MCF 10A (cell line): Measurements from ENCODE around the gene IFNA4. TPM values are rescaled to one million over a fixed set of nuclear protein-coding genes. Genes with fewer than 3 reads are reported as not detected.
"Not testable (repeated sequence)": the region's sequence is repeated elsewhere in the genome, so short reads cannot be mapped to it uniquely, and the experiment has no call there.

Experiments
- BruUV-seq: library from RNA; stranded (reverse); fragments of 400-500 nt; replicated peaks from 2 replicates; lab custom pipeline; 2021; lab: Mats Ljungman, UMichigan
- CTCF ChIA-PET: fragments of 300-600 bp; sonication (Branson Sonifier 250); formaldehyde crosslinking; extraction: SDS; loops from one replicate; lab custom pipeline; 2021; ENCODE audit warnings: antibody characterized with exemption, inconsistent platforms; lab: Yijun Ruan, JAX
- POLR2A ChIA-PET: fragments of 300-600, 350-650 bp; sonication (Branson Sonifier 250); formaldehyde crosslinking; extraction: SDS; loops from one replicate; lab custom pipeline; 2020; ENCODE audit warnings: antibody characterized with exemption, inconsistent platforms; lab: Yijun Ruan, JAX
- DNase-seq: peaks from one replicate; pipeline ENCODE4 v3.0.0-alpha.2; 2018; ENCODE audit not compliant: unreplicated experiment
- H3K27ac Mint-ChIP-seq: one replicate; pipeline ENCODE4 v1.8.0; 2022; ENCODE audit warnings: mild to moderate bottlenecking, low read depth, mixed read lengths; ENCODE audit not compliant: unreplicated experiment
- H3K27me3 Mint-ChIP-seq: one replicate; pipeline ENCODE4 v1.8.0; 2022; ENCODE audit warnings: mixed read lengths; ENCODE audit not compliant: insufficient read depth, unreplicated experiment
- H3K36me3 Mint-ChIP-seq: one replicate; pipeline ENCODE4 v1.8.0; 2022; ENCODE audit warnings: mild to moderate bottlenecking, moderate library complexity, mixed read lengths; ENCODE audit not compliant: insufficient read depth, unreplicated experiment
- H3K4me1 Mint-ChIP-seq: one replicate; pipeline ENCODE4 v1.8.0; 2022; ENCODE audit warnings: mixed read lengths; ENCODE audit not compliant: insufficient read depth, unreplicated experiment
- H3K4me3 Mint-ChIP-seq: one replicate; pipeline ENCODE4 v1.8.0; 2022; ENCODE audit warnings: mild to moderate bottlenecking, moderate library complexity, mixed read lengths; ENCODE audit not compliant: unreplicated experiment
- H3K9me3 Mint-ChIP-seq: one replicate; pipeline ENCODE4 v1.8.0; 2022; ENCODE audit warnings: mixed read lengths; ENCODE audit not compliant: unreplicated experiment
- intact Hi-C: fragments of 100-400 bp; cut with micrococcal nuclease; formaldehyde crosslinking; loops from 2 replicates; pipeline ENCODE4 v1.14.1; 2022
- total RNA-seq: library from RNA; stranded (reverse); gene quantifications from 2 replicates; pipeline ENCODE4 v1.2.3, GENCODE V29; 2022
- TF ChIP-seq, protein P1 (sequence below): fragments of 200-600 bp; IDR thresholded peaks from one replicate; pipeline ENCODE4 v1.8.0; 2022; ENCODE audit warnings: antibody characterized with exemption, mild to moderate bottlenecking; ENCODE audit not compliant: unreplicated experiment

The IFNA4 gene
- total RNA-seq, 1 experiment from 2014 or later: not detected

DNA sequence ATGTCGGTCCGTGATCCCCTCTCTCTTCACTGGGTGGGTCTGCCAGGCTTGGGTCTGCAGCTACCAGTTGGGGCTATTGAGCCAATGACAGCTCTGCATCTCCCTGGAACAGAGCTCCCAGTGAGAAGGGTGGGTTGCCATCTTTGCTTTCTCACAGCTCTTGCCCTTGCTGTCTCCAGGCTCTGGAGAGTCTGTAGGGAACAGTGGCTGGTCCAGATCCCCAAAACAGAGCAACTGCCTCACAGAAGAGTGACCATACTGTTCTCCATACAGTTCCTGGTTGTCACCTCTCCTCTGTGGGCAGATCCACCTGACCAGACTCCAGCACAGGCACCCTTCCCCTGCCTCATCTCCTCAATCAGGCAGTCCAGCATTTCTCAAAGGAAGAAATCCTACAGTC is 45.9 kb upstream of the IFNA4 start:
- CTCF ChIA-PET: no interaction called here
- Mint-ChIP-seq H3K27me3 (peaks cover 26% of the 10 kb centered on the region), H3K4me1 (peaks cover 5% of the 10 kb centered on the region), H3K27ac (no peak overlapping the region), H3K36me3 (no peaks in the 10 kb centered on the region), H3K9me3 (no peaks in the 10 kb centered on the region), H3K4me3 (no peak overlapping the region)
- no TSS peak for BruUV-seq
- POLR2A ChIA-PET: no interaction called here
- no peak for DNase-seq
- TF ChIP-seq, protein P1, sequence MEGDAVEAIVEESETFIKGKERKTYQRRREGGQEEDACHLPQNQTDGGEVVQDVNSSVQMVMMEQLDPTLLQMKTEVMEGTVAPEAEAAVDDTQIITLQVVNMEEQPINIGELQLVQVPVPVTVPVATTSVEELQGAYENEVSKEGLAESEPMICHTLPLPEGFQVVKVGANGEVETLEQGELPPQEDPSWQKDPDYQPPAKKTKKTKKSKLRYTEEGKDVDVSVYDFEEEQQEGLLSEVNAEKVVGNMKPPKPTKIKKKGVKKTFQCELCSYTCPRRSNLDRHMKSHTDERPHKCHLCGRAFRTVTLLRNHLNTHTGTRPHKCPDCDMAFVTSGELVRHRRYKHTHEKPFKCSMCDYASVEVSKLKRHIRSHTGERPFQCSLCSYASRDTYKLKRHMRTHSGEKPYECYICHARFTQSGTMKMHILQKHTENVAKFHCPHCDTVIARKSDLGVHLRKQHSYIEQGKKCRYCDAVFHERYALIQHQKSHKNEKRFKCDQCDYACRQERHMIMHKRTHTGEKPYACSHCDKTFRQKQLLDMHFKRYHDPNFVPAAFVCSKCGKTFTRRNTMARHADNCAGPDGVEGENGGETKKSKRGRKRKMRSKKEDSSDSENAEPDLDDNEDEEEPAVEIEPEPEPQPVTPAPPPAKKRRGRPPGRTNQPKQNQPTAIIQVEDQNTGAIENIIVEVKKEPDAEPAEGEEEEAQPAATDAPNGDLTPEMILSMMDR: no peak
- intact Hi-C loops: no loop called here

DNA sequence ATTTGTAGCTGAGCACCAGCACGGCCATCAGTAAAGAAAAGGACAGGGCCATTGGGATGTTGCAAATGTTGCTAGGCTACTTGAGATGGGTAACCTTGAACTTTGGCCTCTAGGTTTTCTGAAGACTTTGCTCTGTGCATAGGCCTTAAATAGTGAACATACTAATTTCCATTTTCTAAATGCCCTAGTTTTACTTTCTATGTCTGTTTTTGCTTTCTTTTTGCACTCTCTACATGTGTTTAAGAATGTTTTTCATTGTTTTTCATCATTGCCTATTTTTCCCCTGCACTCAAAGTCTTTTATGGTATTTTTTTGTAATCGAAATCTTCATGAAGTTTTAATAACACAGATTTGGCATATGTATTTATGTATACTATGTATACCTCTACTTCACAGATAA is 40.7 kb upstream of the IFNA4 start, which contains the start of gene IFNA17:
Gene IFNA17, minus strand, starts transcription at position 101 of the 400 bp plus-strand sequence. Its CDS starts 49 bp downstream, at position 52.
- no TSS peak for BruUV-seq
- TF ChIP-seq, protein P1: no peak
- H3K27me3 Mint-ChIP-seq: peaks cover 47% of the 10 kb centered on the region
- ChIA-PET POLR2A (no interaction called here), CTCF (no interaction called here)
- H3K9me3 Mint-ChIP-seq: no peaks in the 10 kb centered on the region
- H3K4me1 Mint-ChIP-seq: no peaks in the 10 kb centered on the region
- DNase-seq: no peak
- no peak within 1 kb of the TSS for H3K4me3 Mint-ChIP-seq
- no peak within 1 kb of the TSS for H3K27ac Mint-ChIP-seq
- H3K36me3 Mint-ChIP-seq: no peaks in the 10 kb centered on the region
- intact Hi-C loops: no loop called here

DNA sequence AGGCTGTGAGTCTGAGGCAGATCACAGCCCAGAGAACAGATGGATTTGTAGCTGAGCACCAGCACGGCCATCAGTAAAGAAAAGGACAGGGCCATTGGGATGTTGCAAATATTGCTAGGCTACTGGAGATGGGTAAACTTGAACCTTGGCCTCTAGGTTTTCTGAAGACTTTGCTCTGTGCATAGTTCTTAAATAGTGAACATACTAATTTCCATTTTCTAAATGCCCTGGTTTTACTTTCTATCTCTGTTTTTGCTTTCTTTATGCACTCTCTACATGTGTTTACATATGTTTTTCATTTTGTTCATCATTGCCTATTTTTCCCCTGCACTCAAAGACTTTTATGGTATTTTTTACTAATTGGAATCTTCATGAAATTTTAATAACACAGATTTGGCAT is 29.8 kb upstream of the IFNA4 start, which contains the start of gene IFNA16:
Gene IFNA16, minus strand, starts transcription at position 101 of the 400 bp plus-strand sequence. Its CDS starts 6 bp downstream, at position 95.
- CTCF ChIA-PET: interaction anchor here (0.7 kb wide), 1 partner anchor 36 kb away, joined by 3 read pairs; no protein-coding TSS in a partner anchor

DNA sequence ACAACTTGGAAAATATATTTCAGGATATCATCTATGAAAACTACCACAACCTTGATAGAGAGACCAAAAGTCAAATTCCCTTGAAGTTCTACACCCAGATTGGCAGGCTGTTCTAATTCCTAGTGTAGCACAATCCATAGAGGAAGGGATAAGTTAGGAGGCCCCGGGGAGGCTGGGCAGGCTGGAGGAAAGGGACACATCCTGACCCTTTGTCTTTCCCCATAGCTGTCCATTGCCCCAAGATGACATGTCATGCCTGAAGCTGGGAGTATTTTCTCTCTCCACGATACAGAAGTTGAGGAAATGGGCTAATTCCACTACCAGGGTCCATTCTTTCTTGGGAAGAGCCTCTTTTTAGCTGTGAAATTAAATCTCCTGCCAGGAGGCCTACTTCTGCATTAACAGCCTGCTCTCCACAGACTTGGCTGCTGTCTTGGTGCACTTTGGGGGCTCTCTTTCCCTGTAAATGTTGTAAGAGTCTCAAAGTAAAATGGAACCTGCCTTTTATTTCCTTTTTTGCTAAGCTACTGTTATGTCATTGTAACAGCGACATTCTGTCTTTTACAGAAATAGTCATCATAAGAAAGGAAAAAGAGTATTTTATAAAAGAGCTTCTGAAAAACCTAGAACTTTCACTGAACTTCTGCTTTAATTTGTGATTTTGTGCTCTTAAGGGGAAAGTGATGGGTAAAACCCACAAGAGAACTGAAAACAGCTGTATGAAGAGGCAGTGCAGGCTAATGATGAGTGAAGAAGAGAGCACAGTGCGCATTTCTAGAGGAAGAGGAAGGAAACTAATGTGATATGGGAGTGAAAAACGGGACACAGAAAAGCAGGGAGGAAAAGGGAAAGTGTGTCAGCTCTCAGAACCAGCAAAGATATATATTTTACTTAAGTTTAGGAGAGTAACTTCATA is 26.3 kb upstream of the IFNA4 start:
- CTCF ChIA-PET: interaction anchor here (0.7 to 1.1 kb wide), 2 partner anchors 22 to 34 kb away, joined by 3 read pairs; no protein-coding TSS in a partner anchor
- H3K4me3 Mint-ChIP-seq, H3K4me1 Mint-ChIP-seq, POLR2A ChIA-PET, H3K27ac Mint-ChIP-seq, H3K36me3 Mint-ChIP-seq, H3K9me3 Mint-ChIP-seq, BruUV-seq, intact Hi-C loops: not testable (repeated sequence)
- DNase-seq: peak; percentile 3
- TF ChIP-seq, protein P1: peak; percentile 17
- H3K27me3 Mint-ChIP-seq: peaks cover 15% of the 10 kb centered on the region

More for the DNA sequence above, 29.8 kb upstream of the IFNA4 start, which contains the start of gene IFNA16:
- H3K9me3 Mint-ChIP-seq, H3K27ac Mint-ChIP-seq, H3K36me3 Mint-ChIP-seq, H3K4me3 Mint-ChIP-seq, POLR2A ChIA-PET, H3K4me1 Mint-ChIP-seq, DNase-seq, BruUV-seq, intact Hi-C loops: not testable (repeated sequence)
- H3K27me3 Mint-ChIP-seq: peaks cover 36% of the 10 kb centered on the region

DNA sequence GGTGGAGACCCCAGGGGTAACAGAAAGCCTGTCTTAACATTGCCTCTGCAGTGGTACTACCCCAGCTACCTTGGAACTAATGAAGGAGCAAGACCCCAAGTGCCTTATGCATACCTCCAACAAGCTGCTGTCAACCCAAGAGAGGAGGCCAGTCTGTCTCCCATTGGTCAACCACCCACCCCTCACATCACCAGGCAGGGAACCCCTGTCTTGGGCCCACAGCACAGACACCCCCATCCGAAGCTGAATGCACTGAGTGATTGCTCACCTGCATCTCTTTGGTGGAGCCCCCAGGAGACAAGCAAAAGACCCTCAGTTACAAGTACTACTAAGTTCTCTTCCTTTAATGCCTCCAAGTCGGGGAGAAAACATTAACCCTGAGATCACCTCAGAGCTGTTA is 24.8 kb upstream of the IFNA4 start:
- H3K36me3 Mint-ChIP-seq, H3K27ac Mint-ChIP-seq, H3K4me3 Mint-ChIP-seq, BruUV-seq, DNase-seq, H3K9me3 Mint-ChIP-seq, H3K4me1 Mint-ChIP-seq, intact Hi-C loops, POLR2A ChIA-PET: not testable (repeated sequence)
- peaks cover 13% of the 10 kb centered on the region for H3K27me3 Mint-ChIP-seq
- CTCF ChIA-PET: interaction anchor here (0.6 kb wide), 1 partner anchor 17 kb away, joined by 4 read pairs; no protein-coding TSS in a partner anchor

DNA sequence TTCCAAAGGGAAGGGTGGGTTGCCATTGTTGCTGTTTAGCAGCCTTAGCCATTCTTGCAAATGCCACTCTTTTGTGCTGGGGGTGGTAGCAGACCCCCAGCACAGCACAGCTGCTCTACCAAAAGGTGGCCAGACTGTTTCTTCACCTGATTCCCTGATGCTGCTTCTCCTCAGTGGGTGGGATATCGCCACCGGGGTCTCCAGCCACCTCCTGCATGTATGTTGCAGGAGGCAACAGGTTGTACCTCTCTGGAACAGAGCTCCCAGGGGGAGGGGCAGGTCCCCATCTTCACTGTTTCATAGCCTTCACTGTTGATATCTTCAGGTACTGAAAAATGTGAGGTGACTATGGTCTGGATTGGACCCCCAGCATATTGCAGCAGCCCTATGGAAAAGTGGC is 23.4 kb upstream of the IFNA4 start:
- DNase-seq, H3K36me3 Mint-ChIP-seq, intact Hi-C loops, H3K27ac Mint-ChIP-seq, H3K9me3 Mint-ChIP-seq, CTCF ChIA-PET, H3K4me3 Mint-ChIP-seq, BruUV-seq, H3K4me1 Mint-ChIP-seq, POLR2A ChIA-PET: not testable (repeated sequence)
- H3K27me3 Mint-ChIP-seq: peaks cover 11% of the 10 kb centered on the region
